GM13976 (cell line): ENCODE data around the gene RAB44.

Source experiments
- DNase-seq: peaks from one replicate; pipeline ENCODE4 v3.0.0; 2012; ENCODE audit warnings: low spot score
- CTCF ChIP-seq: IDR thresholded peaks from 2 replicates; pipeline ENCODE4 v1.5.1; 2012; ENCODE audit warnings: borderline replicate concordance, mild to moderate bottlenecking; ENCODE audit not compliant: insufficient read depth; ENCODE audit errors: extremely low read depth, missing control alignments, control extremely low read depth
- in situ Hi-C: fragments of 300-500 bp; cut with MboI; formaldehyde crosslinking; loops from one replicate; pipeline ENCODE4 v1.12.0; 2022; ENCODE audit warnings: low sequenced_read_pairs, mixed read lengths, inconsistent platforms; ENCODE audit not compliant: unreplicated experiment

RAB44 gene

GRCh38 chr6:36713846-36714245 lies 16.2 kb downstream of the RAB44 start:
- in situ Hi-C loops = no loop called here
- TF ChIP-seq CTCF = no peak
- DNase-seq = no peak

- no peak for TF ChIP-seq CTCF
- in situ Hi-C loops = no loop called here
- DNase-seq = no peak
These were observed 16.9 kb downstream of the RAB44 start for GRCh38 chr6:36714511-36714910.

- TF ChIP-seq CTCF = no peak
- DNase-seq = no peak
- in situ Hi-C loops = no loop called here
These were observed 17.8 kb downstream of the RAB44 start for GRCh38 chr6:36715469-36715868.

GRCh38 chr6:36716476-36717093 lies 19.0 kb downstream of the RAB44 start:
- in situ Hi-C loops = no loop called here
- no peak for TF ChIP-seq CTCF
- DNase-seq = no peak

- no peak for TF ChIP-seq CTCF
- in situ Hi-C loops = no loop called here
- DNase-seq = no peak
These were observed 19.7 kb downstream of the RAB44 start for GRCh38 chr6:36717231-36717825.

- no peak for DNase-seq
- in situ Hi-C loops = no loop called here
- TF ChIP-seq CTCF = no peak
These were observed 20.4 kb downstream of the RAB44 start for GRCh38 chr6:36717871-36718540.
